GM18867 (cell line): ENCODE results near the gene RALGPS1.
"Not testable (repeated sequence)": the region's sequence is repeated elsewhere in the genome, so short reads cannot be mapped to it uniquely, and the experiment has no call there.

Experiments used
- ATAC-seq: cut with Tn5 transposase; IDR thresholded peaks from one replicate; pipeline ENCODE4 v1.9.1; 2021; ENCODE audit warnings: mild to moderate bottlenecking, moderate library complexity; ENCODE audit not compliant: unreplicated experiment

Gene RALGPS1

GRCh38 chr9:127167560-127168326 is 253.2 kb downstream of the RALGPS1 start:
- no peak for ATAC-seq

GRCh38 chr9:127168756-127169574 is 254.4 kb downstream of the RALGPS1 start:
- ATAC-seq, result no peak

- ATAC-seq, result no peak
Measured at GRCh38 chr9:127169575-127169883, 254.9 kb downstream of the RALGPS1 start.

- no peak for ATAC-seq
Measured at GRCh38 chr9:127170103-127170502, 255.5 kb downstream of the RALGPS1 start.

- no peak for ATAC-seq
Measured at GRCh38 chr9:127170652-127171051, 256.1 kb downstream of the RALGPS1 start.

- ATAC-seq, result not testable (repeated sequence)
Measured at GRCh38 chr9:127171348-127171747, 256.8 kb downstream of the RALGPS1 start.

GRCh38 chr9:127172066-127172707 is 257.6 kb downstream of the RALGPS1 start:
- no peak for ATAC-seq

GRCh38 chr9:127173063-127173462 is 258.5 kb downstream of the RALGPS1 start:
- no peak for ATAC-seq

GRCh38 chr9:127174386-127175318 is 260.1 kb downstream of the RALGPS1 start:
- no peak for ATAC-seq

GRCh38 chr9:127175319-127175715 is 260.7 kb downstream of the RALGPS1 start:
- no peak for ATAC-seq

GRCh38 chr9:127175764-127176163 is 261.2 kb downstream of the RALGPS1 start:
- no peak for ATAC-seq

GRCh38 chr9:127176631-127177030 is 262.0 kb downstream of the RALGPS1 start:
- ATAC-seq, result no peak

- ATAC-seq, result no peak
Measured at GRCh38 chr9:127177231-127177630, 262.6 kb downstream of the RALGPS1 start.

GRCh38 chr9:127177665-127178265 is 263.2 kb downstream of the RALGPS1 start:
- ATAC-seq, result no peak

GRCh38 chr9:127178686-127179632 is 264.4 kb downstream of the RALGPS1 start:
- no peak for ATAC-seq

GRCh38 chr9:127179633-127180441 is 265.3 kb downstream of the RALGPS1 start:
- ATAC-seq, result no peak

- ATAC-seq, result no peak
Measured at GRCh38 chr9:127180457-127181314, 266.1 kb downstream of the RALGPS1 start.

- no peak for ATAC-seq
Measured at GRCh38 chr9:127181315-127181580, 266.7 kb downstream of the RALGPS1 start.
